HG03460 (cell line): ENCODE measurements around the gene CD300LG.
"Not testable (repeated sequence)": the region's sequence is repeated elsewhere in the genome, so short reads cannot be mapped to it uniquely, and the experiment has no call there.

Source experiments
- ATAC-seq: cut with Tn5 transposase; IDR thresholded peaks from one replicate; pipeline ENCODE4 v1.9.1; 2021; ENCODE audit not compliant: unreplicated experiment

CD300LG gene

DNA sequence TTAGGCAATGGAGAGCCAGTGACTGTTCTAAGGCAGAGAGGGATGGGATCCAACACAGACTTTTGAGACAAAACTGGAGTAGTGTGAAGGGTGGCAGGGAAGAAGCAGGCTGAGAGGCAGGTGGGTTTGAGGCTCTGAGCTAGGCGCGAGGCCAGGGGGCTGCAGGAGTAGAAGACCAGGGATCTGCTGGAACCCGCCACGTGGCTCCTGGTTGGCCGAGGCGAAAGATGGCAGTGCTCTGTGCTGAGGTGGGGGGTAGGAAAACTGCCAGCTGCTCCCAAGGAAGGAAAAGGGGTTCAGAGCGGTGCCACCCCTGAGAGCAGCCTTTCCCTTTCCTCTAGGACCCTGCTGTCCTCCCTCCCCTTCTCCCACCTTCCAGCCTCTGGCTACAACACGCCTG is 5.6 kb downstream of the CD300LG start:
- no peak for ATAC-seq

DNA sequence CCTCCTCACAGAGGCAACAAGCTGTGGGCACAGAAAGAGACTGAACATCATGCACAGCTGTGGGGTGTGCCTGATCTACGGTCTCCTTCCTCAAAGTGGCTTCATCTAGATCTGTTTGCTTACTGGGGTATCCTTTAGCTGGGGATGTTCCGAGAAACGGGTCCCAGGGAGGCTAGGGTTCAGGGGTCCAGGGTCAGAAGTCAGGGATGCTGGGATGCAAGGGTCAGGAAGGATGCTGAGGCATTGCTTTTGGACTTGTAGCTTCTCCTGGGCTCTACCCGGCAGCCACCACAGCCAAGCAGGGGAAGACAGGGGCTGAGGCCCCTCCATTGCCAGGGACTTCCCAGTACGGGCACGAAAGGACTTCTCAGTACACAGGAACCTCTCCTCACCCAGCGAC is 6.6 kb downstream of the CD300LG start:
- ATAC-seq: no peak

- ATAC-seq: no peak
These were observed 7.5 kb downstream of the CD300LG start for GRCh38 chr17:43854498-43854897.

GRCh38 chr17:43855061-43855460 is 8.1 kb downstream of the CD300LG start:
- no peak for ATAC-seq

- ATAC-seq: no peak
These were observed 9.2 kb downstream of the CD300LG start for GRCh38 chr17:43856141-43856540.

GRCh38 chr17:43857141-43857540 is 10.2 kb downstream of the CD300LG start:
- ATAC-seq: no peak

DNA sequence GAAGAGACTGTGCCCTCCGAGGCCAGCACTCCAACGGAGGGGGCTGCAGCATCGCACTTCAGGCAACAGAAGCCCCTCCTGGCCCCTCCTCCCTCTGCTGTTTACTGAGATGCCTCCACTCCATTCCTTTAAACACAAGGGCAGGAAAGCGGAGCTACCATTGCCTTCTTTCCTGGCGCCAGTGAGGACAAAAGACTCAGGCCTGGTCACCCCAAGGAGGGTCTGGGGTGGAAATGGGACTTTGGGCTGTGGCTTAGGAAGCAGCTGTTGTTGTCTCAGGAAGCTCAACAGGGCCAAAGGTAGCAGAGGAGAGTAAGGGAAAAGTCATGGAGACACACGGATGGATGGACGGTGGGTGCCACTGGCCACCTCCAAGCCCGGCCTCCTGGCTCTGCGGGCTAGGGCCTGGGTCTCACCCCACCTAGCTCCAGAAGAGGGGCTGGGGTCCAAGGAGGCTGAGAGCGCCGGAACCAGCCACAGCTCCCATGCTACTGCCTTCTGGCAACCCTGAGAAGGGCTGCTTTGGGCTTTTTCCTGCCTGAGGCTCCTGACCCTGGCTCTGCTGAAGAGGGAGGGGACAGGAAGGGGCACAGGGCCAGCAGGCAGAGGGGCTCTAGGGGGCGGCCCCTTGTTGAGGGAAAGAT is 11.1 kb downstream of the CD300LG start:
- no peak for ATAC-seq

DNA sequence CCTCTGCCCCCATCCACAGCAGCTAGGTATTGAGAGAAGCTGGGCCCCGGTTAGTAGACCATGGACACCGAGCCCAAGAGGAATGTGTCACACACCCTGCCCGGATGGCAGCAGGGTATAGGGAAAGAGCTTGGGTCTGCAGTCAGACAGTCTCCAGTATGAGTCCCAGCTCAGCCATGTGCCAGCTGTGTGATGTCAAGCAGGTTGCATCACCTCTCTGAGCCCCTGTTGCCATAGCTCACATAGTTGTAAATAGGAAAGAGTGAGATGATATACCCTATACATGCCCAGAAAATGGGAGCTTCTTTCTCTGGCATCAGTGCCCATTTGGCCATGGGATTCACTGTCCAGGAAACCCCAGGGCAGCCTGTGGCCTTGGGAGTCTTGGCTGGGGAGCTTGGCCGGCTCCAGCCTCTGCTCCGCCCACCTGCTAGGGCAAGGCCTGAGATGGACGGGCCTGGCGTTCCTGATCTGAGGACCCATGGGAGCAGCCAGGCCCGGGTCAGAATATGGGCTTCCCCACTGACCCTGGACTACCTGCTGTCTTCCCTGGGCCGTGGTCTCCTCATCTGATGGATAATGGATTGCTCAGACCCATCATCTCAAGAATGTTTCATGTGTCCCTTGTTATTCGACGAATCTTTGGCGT is 13.2 kb downstream of the CD300LG start:
- ATAC-seq: no peak

- ATAC-seq: no peak
These were observed 14.1 kb downstream of the CD300LG start for GRCh38 chr17:43860927-43861622.

DNA sequence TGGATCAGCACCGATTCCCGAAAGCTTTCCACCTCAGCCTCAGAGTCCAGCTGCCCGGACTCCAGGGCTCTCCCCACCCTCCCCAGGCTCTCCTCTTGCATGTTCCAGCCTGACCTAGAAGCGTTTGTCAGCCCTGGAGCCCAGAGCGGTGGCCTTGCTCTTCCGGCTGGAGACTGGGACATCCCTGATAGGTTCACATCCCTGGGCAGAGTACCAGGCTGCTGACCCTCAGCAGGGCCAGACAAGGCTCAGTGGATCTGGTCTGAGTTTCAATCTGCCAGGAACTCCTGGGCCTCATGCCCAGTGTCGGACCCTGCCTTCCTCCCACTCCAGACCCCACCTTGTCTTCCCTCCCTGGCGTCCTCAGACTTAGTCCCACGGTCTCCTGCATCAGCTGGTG is 15.0 kb downstream of the CD300LG start:
- ATAC-seq: no peak

DNA sequence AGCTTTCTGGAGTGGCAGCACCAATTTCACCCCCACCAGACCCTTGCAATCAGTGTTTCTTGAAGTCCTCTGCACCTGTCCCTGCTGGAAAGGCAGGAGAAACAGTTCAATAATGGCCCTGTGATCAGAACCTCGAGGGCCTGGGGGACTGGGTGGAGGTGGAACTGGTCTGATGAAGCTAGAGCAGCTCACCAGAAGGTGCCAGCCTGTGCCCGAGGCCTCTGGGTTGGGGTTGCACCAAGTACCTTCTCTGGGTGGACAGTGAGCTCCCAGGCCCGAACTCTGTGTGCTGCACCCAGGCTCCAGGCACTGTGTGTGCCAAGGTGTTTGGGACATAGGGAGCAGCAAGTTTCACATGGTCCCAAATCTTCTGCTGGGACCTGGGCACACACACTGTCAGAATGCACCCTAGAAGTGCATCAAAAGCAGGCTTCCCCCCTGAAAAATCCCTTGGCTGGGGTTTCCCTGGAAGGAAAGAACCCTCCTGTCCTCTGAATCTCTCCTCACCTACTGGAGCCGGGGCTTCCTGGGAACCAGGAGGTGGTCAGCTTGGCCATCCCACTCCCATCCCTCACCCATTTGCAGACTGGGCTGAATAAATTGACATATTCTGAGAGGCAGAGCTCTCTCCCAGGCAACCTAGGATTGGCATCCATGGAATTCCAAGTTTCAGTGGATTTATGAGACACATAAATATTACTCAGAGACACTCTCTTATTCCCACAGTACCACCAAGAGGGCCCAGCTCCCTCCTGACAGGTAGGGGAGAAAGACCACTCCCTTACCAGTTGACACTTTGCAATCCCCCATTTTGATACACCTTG is 17.4 kb downstream of the CD300LG start:
- no peak for ATAC-seq

DNA sequence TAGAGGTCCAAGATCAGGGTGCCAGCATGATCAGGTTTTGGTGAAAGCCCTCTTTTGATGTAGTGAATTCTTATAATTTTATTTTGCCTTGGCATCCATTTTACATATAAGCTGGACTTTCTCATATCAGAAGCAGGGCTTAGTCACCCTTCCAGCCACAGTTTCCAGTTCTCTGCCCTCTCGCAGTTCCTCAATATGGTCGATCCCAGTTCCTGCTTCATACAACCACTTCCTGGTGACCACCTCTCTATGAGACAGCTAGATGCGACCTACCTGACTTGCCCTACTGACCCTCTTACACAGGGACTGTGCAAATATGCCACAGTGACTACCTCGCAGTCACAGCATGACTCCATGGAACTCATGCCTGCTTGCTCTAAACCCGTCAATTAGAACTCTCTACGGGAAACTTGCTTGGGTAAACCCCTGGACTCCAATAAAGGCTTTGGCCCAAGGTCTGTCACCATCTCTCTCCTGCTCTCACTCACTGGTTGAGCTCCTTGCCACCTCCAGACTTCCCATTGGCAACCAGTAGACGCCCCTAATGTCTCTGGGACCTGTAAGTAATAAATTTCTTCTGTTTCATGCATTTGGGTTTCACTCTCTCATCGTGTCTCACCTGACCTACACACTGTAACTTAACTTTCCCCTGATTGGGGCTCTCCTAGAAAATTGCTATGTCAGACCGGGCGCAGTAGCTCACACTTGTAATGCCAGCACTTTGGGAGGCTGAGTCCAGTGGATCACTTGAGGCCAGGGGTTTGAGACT is 21.4 kb downstream of the CD300LG start:
- ATAC-seq: no peak

DNA sequence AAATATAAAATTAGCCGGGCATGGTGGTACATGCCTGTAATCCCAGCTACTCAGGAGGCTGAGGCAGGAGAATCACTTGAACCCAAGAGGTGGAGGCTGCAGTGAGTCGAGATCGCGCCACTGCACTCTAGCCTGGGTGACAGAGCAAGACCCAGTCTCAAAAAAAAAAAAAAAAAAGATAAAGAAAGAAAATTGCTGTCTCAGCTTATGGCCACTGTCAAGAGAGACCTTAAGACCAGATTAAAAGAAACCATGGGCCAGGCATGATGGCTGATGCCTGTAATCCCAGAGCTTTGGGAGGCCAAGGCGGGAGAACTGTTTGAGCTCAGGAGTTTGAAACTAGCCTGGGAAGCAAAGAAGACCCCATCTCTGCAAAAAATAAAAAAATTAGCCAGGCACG is 22.1 kb downstream of the CD300LG start:
- ATAC-seq: not testable (repeated sequence)

DNA sequence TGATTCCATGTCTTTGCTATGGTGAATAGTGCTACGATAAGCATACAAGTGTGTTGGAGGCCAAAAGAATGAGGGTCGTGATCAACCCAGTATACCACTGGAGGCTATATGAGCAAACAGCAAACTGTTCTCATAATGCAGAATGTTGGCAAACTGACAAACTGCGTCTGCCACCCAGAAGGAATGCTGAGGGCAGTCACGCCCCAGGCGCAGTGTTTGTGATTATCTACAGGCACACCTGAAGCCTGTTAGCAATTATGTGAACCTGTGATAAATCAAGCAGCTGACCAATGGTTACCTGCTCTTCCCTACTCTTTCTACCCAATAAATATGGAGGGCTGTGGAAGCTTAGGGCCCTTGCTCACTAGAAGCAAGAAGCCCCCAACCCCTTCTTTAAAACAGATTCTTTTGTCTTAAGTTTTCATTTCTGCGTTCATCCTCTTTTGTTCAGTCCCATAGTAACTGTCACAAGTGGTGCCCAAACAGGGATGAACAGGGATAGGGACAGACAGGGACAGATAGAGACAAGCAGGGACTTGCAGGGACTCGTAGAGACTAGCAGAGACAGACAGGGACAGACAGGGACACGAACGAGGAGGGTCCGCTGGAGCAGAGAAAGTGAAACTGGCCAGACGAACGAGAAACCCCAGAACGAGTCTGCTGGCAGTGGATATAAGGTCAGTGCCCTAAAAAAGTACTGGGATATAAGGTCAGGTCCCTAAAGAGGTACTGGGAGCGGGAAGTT is 25.1 kb downstream of the CD300LG start:
- no peak for ATAC-seq

DNA sequence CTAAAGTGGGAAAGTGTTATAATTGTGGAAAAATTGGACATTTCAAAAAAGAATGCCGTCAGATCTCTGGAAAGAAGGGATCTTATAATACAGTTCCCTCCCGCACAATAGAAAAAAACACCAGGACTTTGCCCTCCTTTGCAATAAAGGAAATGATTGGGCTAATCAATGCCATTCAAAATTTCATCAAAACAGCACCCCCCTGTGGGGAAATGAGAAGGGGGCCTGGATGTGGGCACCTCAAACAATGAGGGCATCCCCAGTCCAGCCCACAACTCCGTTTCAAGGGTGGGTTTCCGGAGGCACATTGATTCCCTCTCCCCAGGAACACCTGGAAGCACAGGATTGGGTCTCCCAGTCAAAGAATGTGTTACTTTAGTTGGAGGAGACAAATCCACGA is 26.1 kb downstream of the CD300LG start:
- ATAC-seq: no peak

DNA sequence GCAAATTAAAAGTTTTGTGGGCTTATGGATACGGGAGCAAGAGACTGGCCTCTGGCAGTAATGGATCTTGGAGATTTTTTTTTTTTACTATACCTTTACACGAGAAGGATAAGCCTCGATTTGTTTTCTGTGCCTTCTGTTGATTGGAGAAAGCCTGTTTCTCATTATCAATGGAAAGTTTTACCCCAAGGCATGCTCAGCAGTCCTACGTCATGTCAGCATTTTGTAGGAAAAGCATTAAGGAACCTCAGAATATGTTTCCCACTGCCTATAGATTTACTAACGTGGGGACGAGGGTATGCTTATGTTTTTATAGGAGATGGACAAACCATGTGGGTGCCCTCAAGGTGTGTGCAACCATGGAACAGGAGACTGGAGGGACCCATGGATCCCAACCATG is 26.8 kb downstream of the CD300LG start:
- ATAC-seq: no peak

GRCh38 chr17:43874293-43874692 is 27.3 kb downstream of the CD300LG start:
- ATAC-seq: no peak

DNA sequence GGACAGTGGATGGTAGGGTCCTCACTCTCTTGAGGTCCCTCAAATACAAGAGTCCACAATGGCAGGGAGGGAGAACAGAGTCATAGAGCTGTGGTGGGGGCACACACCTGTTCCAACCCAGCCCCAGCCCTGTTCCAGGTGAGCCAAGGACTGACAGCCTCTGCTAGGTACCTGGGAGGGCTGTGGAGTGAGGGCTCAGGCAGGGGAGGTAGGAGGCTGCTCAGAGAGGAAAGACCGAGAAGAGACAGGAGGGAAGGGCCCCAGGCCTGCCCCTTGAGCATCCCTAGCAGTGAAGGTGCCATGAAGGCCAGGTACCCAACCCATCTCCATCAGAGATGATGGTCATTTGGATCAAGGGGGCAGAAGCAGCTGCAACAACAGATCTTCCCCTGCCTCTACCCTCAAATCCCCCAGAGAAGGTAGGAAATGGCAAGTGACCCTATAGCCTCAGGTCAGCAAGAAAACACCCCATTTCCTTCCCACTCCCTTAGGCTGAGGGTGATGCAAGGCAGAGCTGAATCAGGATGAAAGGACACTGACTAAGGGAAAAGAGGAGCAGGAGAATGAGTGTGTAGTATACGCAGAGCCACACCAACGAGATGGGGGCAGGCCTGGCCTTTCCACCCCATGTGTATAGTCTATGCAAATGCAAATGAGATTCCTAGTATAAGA is 28.6 kb downstream of the CD300LG start:
- no peak for ATAC-seq

DNA sequence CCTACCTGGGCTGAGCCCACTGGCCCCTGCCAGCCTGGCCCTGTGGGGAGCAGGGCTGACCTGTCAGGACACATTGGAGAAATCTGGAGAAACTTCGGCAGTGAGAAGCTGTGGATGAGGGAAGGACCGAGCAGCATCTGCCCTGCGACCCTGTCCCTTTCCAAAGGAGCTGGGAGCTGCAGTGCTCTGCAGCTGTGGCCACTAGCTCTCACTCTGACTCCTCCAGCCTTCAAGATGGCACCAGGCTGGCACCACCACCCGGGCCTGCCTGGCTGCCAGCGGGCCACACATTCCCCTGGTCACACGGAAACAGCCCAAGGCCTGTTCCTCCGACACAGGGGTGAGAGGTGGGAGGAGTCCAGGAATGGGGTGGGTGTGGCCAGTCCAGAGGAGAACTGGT is 30.1 kb downstream of the CD300LG start:
- ATAC-seq: no peak
